CD14-positive monocyte (primary cell): Measurements from ENCODE around the gene HNF4A. TPM values are rescaled to one million over a fixed set of nuclear protein-coding genes. Genes with fewer than 3 reads are reported as not detected.

ENCODE experiments used
- DNase-seq, 3 donors: peaks; one replicate each; pipeline ENCODE4 v3.0.0-alpha.2; 2011 to 2022
- H2AFZ ChIP-seq: 2 replicates; pipeline ENCODE4 v1.6.0; 2012; ENCODE audit warnings: mild to moderate bottlenecking, low read depth, low read length, inconsistent platforms; ENCODE audit not compliant: insufficient read depth, poor library complexity, severe bottlenecking
- H3K27ac ChIP-seq, 2 donors: 1 replicate in 1 of 2; 2 replicates in 1 of 2; pipeline ENCODE4 v1.5.1; 2012 to 2013; ENCODE audit warnings: low read length in 2 of 2, control low read depth in 1 of 2, inconsistent platforms in 1 of 2, low read depth in 1 of 2, mild to moderate bottlenecking in 1 of 2
- H3K27me3 ChIP-seq, 2 donors: one replicate each; pipeline versions ENCODE4 v1.6.0 to v1.6.1; 2011 to 2013; ENCODE audit warnings: low read length in 2 of 2; ENCODE audit not compliant: control insufficient read depth in 2 of 2, insufficient read depth in 2 of 2
- H3K36me3 ChIP-seq, 2 donors: replicated peaks in 1 of 2; 1 replicate in 1 of 2; 2 replicates in 1 of 2; pipeline versions ENCODE4 v1.5.1 to v1.6.1; 2012 to 2013; ENCODE audit warnings: low read length in 2 of 2, control low read depth in 1 of 2, inconsistent platforms in 1 of 2, mild to moderate bottlenecking in 1 of 2; ENCODE audit not compliant: insufficient read depth in 2 of 2, control insufficient read depth in 1 of 2
- H3K4me1 ChIP-seq, 2 donors: 1 replicate in 1 of 2; 2 replicates in 1 of 2; pipeline versions ENCODE4 v1.5.1 to v1.6.1; 2012 to 2013; ENCODE audit warnings: low read length in 2 of 2, control low read depth in 1 of 2, inconsistent platforms in 1 of 2, mild to moderate bottlenecking in 1 of 2, moderate library complexity in 1 of 2; ENCODE audit not compliant: insufficient read depth in 2 of 2, control insufficient read depth in 1 of 2
- H3K4me2 ChIP-seq: replicated peaks from 2 replicates; pipeline ENCODE3; 2012; ENCODE audit warnings: low read length, moderate library complexity, mild to moderate bottlenecking; ENCODE audit not compliant: poor library complexity, severe bottlenecking; ENCODE audit errors: extremely low read depth
- H3K4me3 ChIP-seq, 3 experiments: fragments of 200-600 bp in 1 of 3; sonication (generic) in 1 of 3; replicated peaks in 1 of 3; 1 replicate in 2 of 3; 2 replicates in 1 of 3; pipeline ENCODE4 v1.5.1; 2011 to 2013; ENCODE audit warnings: low read length in 3 of 3, mild to moderate bottlenecking in 3 of 3, control low read depth in 2 of 3, low read depth in 2 of 3, inconsistent platforms in 1 of 3, moderate library complexity in 1 of 3
- H3K79me2 ChIP-seq: 2 replicates; pipeline ENCODE4 v1.6.0; 2012; ENCODE audit warnings: mild to moderate bottlenecking, control low read depth, inconsistent platforms, low read length, moderate library complexity; ENCODE audit not compliant: insufficient read depth
- H3K9ac ChIP-seq: 2 replicates; pipeline ENCODE4 v1.6.0; 2017; ENCODE audit warnings: low read length, mild to moderate bottlenecking; ENCODE audit not compliant: insufficient read depth, poor library complexity, severe bottlenecking
- H3K9me3 ChIP-seq, 2 donors: replicated peaks in 1 of 2; 1 replicate in 1 of 2; 2 replicates in 1 of 2; pipeline versions ENCODE4 v1.5.1 to v1.6.1; 2012 to 2013; ENCODE audit warnings: low read length in 2 of 2, control low read depth in 1 of 2; ENCODE audit not compliant: control insufficient read depth in 1 of 2, insufficient read depth in 1 of 2
- H4K20me1 ChIP-seq: 2 replicates; pipeline ENCODE4 v1.6.0; 2012; ENCODE audit warnings: mild to moderate bottlenecking, low read length, control low read depth, moderate library complexity; ENCODE audit not compliant: insufficient read depth
- H3K27ac Mint-ChIP-seq, 7 donors: one replicate each; pipeline ENCODE4 v1.8.0; 2020; ENCODE audit warnings: mild to moderate bottlenecking in 7 of 7, mixed read lengths in 7 of 7, moderate library complexity in 6 of 7, inconsistent platforms in 2 of 7
- H3K27me3 Mint-ChIP-seq, 3 donors: one replicate each; pipeline ENCODE4 v1.8.0; 2021 to 2022; ENCODE audit warnings: low read depth in 3 of 3, mild to moderate bottlenecking in 3 of 3, mixed read lengths in 3 of 3, moderate library complexity in 3 of 3, inconsistent platforms in 1 of 3
- H3K36me3 Mint-ChIP-seq, 2 donors: one replicate each; pipeline ENCODE4 v1.8.0; 2020; ENCODE audit warnings: mixed read lengths in 2 of 2, inconsistent platforms in 1 of 2, mild to moderate bottlenecking in 1 of 2
- H3K4me1 Mint-ChIP-seq: one replicate; pipeline ENCODE4 v1.8.0; 2020; ENCODE audit warnings: mild to moderate bottlenecking, mixed read lengths
- H3K4me3 Mint-ChIP-seq, 2 donors: one replicate each; pipeline ENCODE4 v1.8.0; 2020; ENCODE audit warnings: mild to moderate bottlenecking in 2 of 2, mixed read lengths in 2 of 2, moderate library complexity in 1 of 2
- H3K9me3 Mint-ChIP-seq, 7 donors: one replicate each; pipeline ENCODE4 v1.8.0; 2020 to 2022; ENCODE audit warnings: mixed read lengths in 7 of 7, mild to moderate bottlenecking in 6 of 7, moderate library complexity in 6 of 7, inconsistent platforms in 2 of 7
- CTCF ChIP-seq: fragments of 200-600 bp; IDR thresholded peaks from one replicate; pipeline ENCODE4 v1.8.0; 2022; ENCODE audit warnings: antibody characterized with exemption, mild to moderate bottlenecking
- WGBS: methylation state at CpG from one replicate; pipeline ENCODE4 v1.1.5; 2013; ENCODE audit warnings: missing lambda C conversion rate; ENCODE audit not compliant: insufficient coverage; 5-methylcytosine and 5-hydroxymethylcytosine counted together
- intact Hi-C, 2 donors: fragments of 100-400 bp; cut with micrococcal nuclease; formaldehyde crosslinking; loops; one replicate each; pipeline versions ENCODE4 v1.15.0 to v1.15.1; 2023
- polyA plus RNA-seq, 3 donors: library from polyadenylated mRNA; depleted of rRNA in 1 of 3; unstranded in 2 of 3; stranded (reverse) in 1 of 3; fragments of 300-500 nt in 2 of 3; fragments of >200 nt in 1 of 3; fragmentation: Illumina TruSeq in 2 of 3; gene quantifications; 1 replicate in 2 of 3; 2 replicates in 1 of 3; pipeline ENCODE4 v1.2.3, GENCODE V29; 2012 to 2021

Gene HNF4A
- polyA plus RNA-seq, 3 donors, result not detected

- H2AFZ ChIP-seq, result no peak overlapping the region
- H3K4me3 Mint-ChIP-seq, result no peak overlapping the region
- H4K20me1 ChIP-seq, result no peaks in the 10 kb centered on the region
- no peak for TF ChIP-seq CTCF
- H3K36me3 ChIP-seq, result no peaks in the 10 kb centered on the region
- no peaks in the 10 kb centered on the region for H3K79me2 ChIP-seq
- peaks cover 2 to 8% (median 6%) of the 10 kb centered on the region in 3 donors for H3K27me3 Mint-ChIP-seq
- H3K4me2 ChIP-seq, result no peak overlapping the region
- H3K9me3 ChIP-seq, result no peaks in the 10 kb centered on the region
- no peak overlapping the region for H3K9ac ChIP-seq
- WGBS, result 82% methylated on average over 4 of the region's 10 CpGs
- H3K4me1 ChIP-seq, result no peaks in the 10 kb centered on the region
- no peak overlapping the region for H3K4me3 ChIP-seq
- intact Hi-C loops, result no loop called here
- no peak for DNase-seq
- no peaks in the 10 kb centered on the region for H3K36me3 Mint-ChIP-seq
- H3K9me3 Mint-ChIP-seq, result no peaks in the 10 kb centered on the region
- no peak overlapping the region for H3K27ac Mint-ChIP-seq
- no peaks in the 10 kb centered on the region for H3K27me3 ChIP-seq
- H3K4me1 Mint-ChIP-seq, result no peaks in the 10 kb centered on the region
- H3K27ac ChIP-seq, result no peak overlapping the region
These were observed 71.6 kb downstream of the HNF4A start for GRCh38 chr20:44426879-44427790.

DNA sequence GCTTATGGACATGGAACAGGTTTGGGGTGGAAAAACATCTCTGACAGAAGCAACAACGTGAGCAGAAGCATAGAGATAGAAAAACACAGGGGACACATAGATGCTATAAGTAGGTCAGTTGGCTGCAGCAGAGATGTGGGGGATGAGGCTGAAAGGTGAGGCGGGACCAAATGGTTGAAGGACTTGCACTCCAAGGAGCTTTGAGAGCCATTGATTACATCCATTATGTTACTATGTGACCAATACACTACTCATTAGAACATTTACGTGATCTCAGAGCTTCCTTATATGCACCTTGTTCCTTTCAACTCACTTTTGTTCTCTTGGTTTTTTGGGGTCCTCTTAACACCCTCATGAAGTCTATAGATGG lies 72.3 kb downstream of the HNF4A start:
- no peaks in the 10 kb centered on the region for H3K36me3 Mint-ChIP-seq
- Histone ChIP-seq H3K36me3 (no peaks in the 10 kb centered on the region), H3K4me3 (no peak overlapping the region), H3K27ac (no peak overlapping the region), H3K79me2 (no peaks in the 10 kb centered on the region), H3K4me1 (no peaks in the 10 kb centered on the region), H3K4me2 (no peak overlapping the region), H4K20me1 (no peaks in the 10 kb centered on the region), H2AFZ (no peak overlapping the region), H3K9ac (no peak overlapping the region), H3K27me3 (no peaks in the 10 kb centered on the region), H3K9me3 (no peaks in the 10 kb centered on the region)
- no peak overlapping the region for H3K27ac Mint-ChIP-seq
- no peak overlapping the region for H3K4me3 Mint-ChIP-seq
- no peaks in the 10 kb centered on the region for H3K4me1 Mint-ChIP-seq
- intact Hi-C loops, result no loop called here
- 83% methylated on average over 1 of the region's 3 CpGs for WGBS
- no peak for DNase-seq
- peaks cover 4 to 8% (median 6%) of the 10 kb centered on the region in 3 donors for H3K27me3 Mint-ChIP-seq
- TF ChIP-seq CTCF, result no peak
- no peaks in the 10 kb centered on the region for H3K9me3 Mint-ChIP-seq
